CD8-positive, alpha-beta memory T cell (primary cell): Measurements from ENCODE around the gene MRPL41. TPM values are rescaled to one million over a fixed set of nuclear protein-coding genes. Genes with fewer than 3 reads are reported as not detected.
A peak's percentile ranks its signal among the peaks of the same experiment; 100 is the strongest.

Source experiments
- CTCF ChIA-PET: fragments of 350-600 bp; sonication (Branson Sonifier 250); formaldehyde crosslinking; loops from one replicate; lab custom pipeline; 2021; ENCODE audit warnings: antibody characterized with exemption; lab: Charles Lee
- POLR2A ChIA-PET: fragments of 350-600 bp; sonication (Branson Sonifier 250); formaldehyde crosslinking; loops from one replicate; lab custom pipeline; 2021; ENCODE audit warnings: antibody characterized with exemption; lab: Charles Lee
- DNase-seq, 5 donors: peaks; one replicate each; pipeline versions ENCODE4 v3.0.0 to v3.0.0-alpha.2; 2020 to 2022; ENCODE audit warnings: mixed read lengths in 1 of 5
- H3K27ac ChIP-seq: one replicate; pipeline ENCODE4 v1.7.0; 2013; ENCODE audit warnings: low read depth, mild to moderate bottlenecking, low read length, moderate library complexity
- H3K27me3 ChIP-seq: 2 replicates; pipeline ENCODE4 v1.7.0; 2013; ENCODE audit warnings: low read length, mild to moderate bottlenecking; ENCODE audit not compliant: insufficient read depth, poor library complexity, severe bottlenecking
- H3K36me3 ChIP-seq: 2 replicates; pipeline ENCODE4 v1.7.0; 2013; ENCODE audit warnings: mild to moderate bottlenecking, low read length, moderate library complexity; ENCODE audit not compliant: insufficient read depth
- H3K4me1 ChIP-seq: 2 replicates; pipeline ENCODE4 v1.7.0; 2013; ENCODE audit warnings: mild to moderate bottlenecking, low read length, moderate library complexity; ENCODE audit not compliant: insufficient read depth
- H3K4me3 ChIP-seq: 2 replicates; pipeline ENCODE4 v1.7.0; 2013; ENCODE audit warnings: mild to moderate bottlenecking, low read length
- H3K9me3 ChIP-seq: 2 replicates; pipeline ENCODE4 v1.7.0; 2013; ENCODE audit warnings: mild to moderate bottlenecking, low read length
- H3K27ac Mint-ChIP-seq, 8 donors: one replicate each; pipeline ENCODE4 v1.8.0; 2020 to 2021; ENCODE audit warnings: mixed read lengths in 8 of 8, mild to moderate bottlenecking in 6 of 8, inconsistent platforms in 3 of 8, moderate library complexity in 3 of 8
- H3K27me3 Mint-ChIP-seq, 2 donors: one replicate each; pipeline ENCODE4 v1.8.0; 2020 to 2021; ENCODE audit warnings: mixed read lengths in 2 of 2, mild to moderate bottlenecking in 1 of 2, moderate library complexity in 1 of 2
- H3K36me3 Mint-ChIP-seq, 3 donors: one replicate each; pipeline ENCODE4 v1.8.0; 2020 to 2021; ENCODE audit warnings: mixed read lengths in 3 of 3, inconsistent platforms in 1 of 3, mild to moderate bottlenecking in 1 of 3
- H3K4me1 Mint-ChIP-seq, 3 donors: one replicate each; pipeline ENCODE4 v1.8.0; 2020 to 2021; ENCODE audit warnings: mixed read lengths in 3 of 3, inconsistent platforms in 1 of 3, mild to moderate bottlenecking in 1 of 3
- H3K4me3 Mint-ChIP-seq, 7 donors: one replicate each; pipeline ENCODE4 v1.8.0; 2020 to 2021; ENCODE audit warnings: mixed read lengths in 7 of 7, mild to moderate bottlenecking in 6 of 7, moderate library complexity in 4 of 7, inconsistent platforms in 2 of 7
- H3K9me3 Mint-ChIP-seq, 5 donors: one replicate each; pipeline ENCODE4 v1.8.0; 2020 to 2022; ENCODE audit warnings: mixed read lengths in 5 of 5, mild to moderate bottlenecking in 3 of 5, moderate library complexity in 2 of 5, inconsistent platforms in 1 of 5
- polyA plus RNA-seq: library from polyadenylated mRNA; unstranded; fragments of 300-500 nt; fragmentation: Illumina TruSeq; gene quantifications from one replicate; pipeline ENCODE4 v1.2.3, GENCODE V29; 2021
- total RNA-seq, 2 experiments: library from RNA; stranded (reverse); gene quantifications; one replicate each; pipeline ENCODE4 v1.2.3, GENCODE V29; 2021

MRPL41 gene
- total and polyA plus RNA-seq, 3 experiments from 2014 or later = 44.9 to 68.2 (median 65.9) TPM

GRCh38 chr9:137578518-137579258 is 27.0 kb downstream of the MRPL41 start, which contains the start of gene DPH7:
Gene DPH7 (minus strand): TSS chr9:137578925. CDS start chr9:137578777, 148 bp downstream.
- peaks cover 29 to 41% (median 31%) of the 10 kb centered on the region in 3 donors for H3K4me1 Mint-ChIP-seq
- Histone ChIP-seq H3K9me3 (no peaks in the 10 kb centered on the region), H3K27ac (peak within 1 kb of the TSS; percentile 65), H3K36me3 (peaks cover 15% of the 10 kb centered on the region), H3K4me3 (peak within 1 kb of the TSS; percentile 78), H3K27me3 (no peaks in the 10 kb centered on the region), H3K4me1 (peaks cover 26% of the 10 kb centered on the region)
- ChIA-PET POLR2A (interaction anchor here (0.8 to 1.5 kb wide), 2 partner anchors 26 to 27 kb away, joined by 5 read pairs; partner anchors contain the start of genes ARRDC1 and MRPL41), CTCF (interaction anchor here (0.7 to 2.6 kb wide), 11 partner anchors 8 to 69 kb away, joined by 3 to 13 read pairs (median 7); partner anchors contain the start of genes ARRDC1, EHMT1, MRPL41 and PNPLA7)
- H3K9me3 Mint-ChIP-seq = no peaks in the 10 kb centered on the region
- H3K36me3 Mint-ChIP-seq = peaks cover 0 to 53% (median 13%) of the 10 kb centered on the region in 3 donors
- H3K27ac Mint-ChIP-seq = peak within 1 kb of the TSS; percentile 41 to 93 (median 79)
- peaks cover 0 to 3% of the 10 kb centered on the region in 2 donors for H3K27me3 Mint-ChIP-seq
- H3K4me3 Mint-ChIP-seq = peak within 1 kb of the TSS; percentile 79 to 91 (median 83)
- DNase-seq = peak; percentile 89 to 97 (median 94)

- peaks cover 0 to 3% of the 10 kb centered on the region in 2 donors for H3K27me3 Mint-ChIP-seq
- Histone ChIP-seq H3K36me3 (peaks cover 12% of the 10 kb centered on the region), H3K4me3 (peak overlapping the region; percentile 78), H3K4me1 (peaks cover 26% of the 10 kb centered on the region), H3K27me3 (no peaks in the 10 kb centered on the region), H3K9me3 (no peaks in the 10 kb centered on the region), H3K27ac (peak overlapping the region; percentile 65)
- POLR2A ChIA-PET = interaction anchor here (0.8 to 1.5 kb wide), 3 partner anchors 26 to 39 kb away, joined by 5 read pairs; partner anchors contain the start of genes ARRDC1, EHMT1 and MRPL41
- peaks cover 0 to 50% (median 9%) of the 10 kb centered on the region in 3 donors for H3K36me3 Mint-ChIP-seq
- H3K4me3 Mint-ChIP-seq = peak overlapping the region; percentile 73 to 91 (median 82)
- peak overlapping the region in 7 of 8 donors; percentile 63 to 90 (median 78) for H3K27ac Mint-ChIP-seq
- peak in 1 of 5 donors; percentile 9 for DNase-seq
- peaks cover 29 to 41% (median 31%) of the 10 kb centered on the region in 3 donors for H3K4me1 Mint-ChIP-seq
- no peaks in the 10 kb centered on the region for H3K9me3 Mint-ChIP-seq
- CTCF ChIA-PET = interaction anchor here (0.7 to 2.6 kb wide), 11 partner anchors 8 to 69 kb away, joined by 3 to 13 read pairs (median 7); partner anchors contain the start of genes ARRDC1, EHMT1, MRPL41 and PNPLA7
Measured at GRCh38 chr9:137579259-137579604, 27.6 kb downstream of the MRPL41 start.

GRCh38 chr9:137580209-137580953 is 28.7 kb downstream of the MRPL41 start:
- no peak overlapping the region for H3K27ac ChIP-seq
- H3K4me1 ChIP-seq = peaks cover 26% of the 10 kb centered on the region
- DNase-seq = no peak
- no peaks in the 10 kb centered on the region for H3K27me3 ChIP-seq
- ChIA-PET CTCF (interaction anchor here (1.0 to 2.6 kb wide), 4 partner anchors 10 to 24 kb away, joined by 3 to 13 read pairs (median 8); partner anchors contain the start of genes ARRDC1 and ZMYND19), POLR2A (interaction anchor here (0.8 kb wide), 1 partner anchor 38 kb away, joined by 5 read pairs; the partner anchor contains the start of gene EHMT1)
- Mint-ChIP-seq H3K36me3 (peaks cover 0 to 47% (median 4%) of the 10 kb centered on the region in 3 donors), H3K27me3 (peaks cover 0 to 3% of the 10 kb centered on the region in 2 donors), H3K4me1 (peaks cover 25 to 32% (median 28%) of the 10 kb centered on the region in 3 donors), H3K4me3 (no peak overlapping the region), H3K9me3 (no peaks in the 10 kb centered on the region), H3K27ac (peak overlapping the region in 1 of 8 donors; percentile 21)
- H3K9me3 ChIP-seq = no peaks in the 10 kb centered on the region
- peaks cover 8% of the 10 kb centered on the region for H3K36me3 ChIP-seq
- no peak overlapping the region for H3K4me3 ChIP-seq

GRCh38 chr9:137580954-137581322 is 29.3 kb downstream of the MRPL41 start:
- peaks cover 19 to 26% (median 22%) of the 10 kb centered on the region in 3 donors for H3K4me1 Mint-ChIP-seq
- Histone ChIP-seq H3K9me3 (no peaks in the 10 kb centered on the region), H3K4me3 (no peak overlapping the region), H3K4me1 (peaks cover 23% of the 10 kb centered on the region), H3K27me3 (no peaks in the 10 kb centered on the region), H3K27ac (no peak overlapping the region), H3K36me3 (peaks cover 4% of the 10 kb centered on the region)
- ChIA-PET CTCF (interaction anchor here (1.0 kb wide), 1 partner anchor 20 kb away, joined by 3 read pairs; no protein-coding TSS in a partner anchor), POLR2A (no interaction called here)
- DNase-seq = no peak
- no peak overlapping the region for H3K4me3 Mint-ChIP-seq
- no peak overlapping the region for H3K27ac Mint-ChIP-seq
- peaks cover 0 to 45% (median under 1%) of the 10 kb centered on the region in 3 donors for H3K36me3 Mint-ChIP-seq
- peaks cover 0 to 3% of the 10 kb centered on the region in 2 donors for H3K27me3 Mint-ChIP-seq
- no peaks in the 10 kb centered on the region for H3K9me3 Mint-ChIP-seq

GRCh38 chr9:137581361-137582285 is 29.9 kb downstream of the MRPL41 start:
- Mint-ChIP-seq H3K27ac (peak overlapping the region in 3 of 8 donors; percentile 26 to 65 (median 35)), H3K9me3 (no peaks in the 10 kb centered on the region), H3K27me3 (peaks cover 0 to 3% of the 10 kb centered on the region in 2 donors), H3K36me3 (peaks cover 0 to 46% (median 4%) of the 10 kb centered on the region in 3 donors), H3K4me3 (peak overlapping the region in 2 of 7 donors; percentile 30 to 68), H3K4me1 (peaks cover 15 to 19% (median 16%) of the 10 kb centered on the region in 3 donors)
- no peak overlapping the region for H3K27ac ChIP-seq
- ChIA-PET CTCF (no interaction called here), POLR2A (no interaction called here)
- H3K4me1 ChIP-seq = peaks cover 16% of the 10 kb centered on the region
- H3K36me3 ChIP-seq = peaks cover 2% of the 10 kb centered on the region
- no peaks in the 10 kb centered on the region for H3K27me3 ChIP-seq
- DNase-seq = no peak
- H3K9me3 ChIP-seq = no peaks in the 10 kb centered on the region
- H3K4me3 ChIP-seq = no peak overlapping the region

GRCh38 chr9:137582286-137582860 is 30.7 kb downstream of the MRPL41 start:
- Histone ChIP-seq H3K4me3 (no peak overlapping the region), H3K9me3 (no peaks in the 10 kb centered on the region), H3K36me3 (peaks cover 9% of the 10 kb centered on the region), H3K4me1 (peaks cover 9% of the 10 kb centered on the region), H3K27me3 (no peaks in the 10 kb centered on the region), H3K27ac (no peak overlapping the region)
- ChIA-PET CTCF (no interaction called here), POLR2A (no interaction called here)
- peak overlapping the region in 1 of 7 donors; percentile 30 for H3K4me3 Mint-ChIP-seq
- DNase-seq = no peak
- H3K4me1 Mint-ChIP-seq = peaks cover 10 to 12% (median 11%) of the 10 kb centered on the region in 3 donors
- H3K9me3 Mint-ChIP-seq = no peaks in the 10 kb centered on the region
- H3K36me3 Mint-ChIP-seq = peaks cover 0 to 51% (median 4%) of the 10 kb centered on the region in 3 donors
- peaks cover 0 to 3% of the 10 kb centered on the region in 2 donors for H3K27me3 Mint-ChIP-seq
- H3K27ac Mint-ChIP-seq = no peak overlapping the region
